Measurements from ENCODE around the gene SCFD1. TPM values are rescaled to one million over a fixed set of nuclear protein-coding genes. Genes with fewer than 3 reads are reported as not detected.

SCFD1 gene
- total RNA-seq, 1 donor from 2014 or later, result 37.8 TPM

DNA sequence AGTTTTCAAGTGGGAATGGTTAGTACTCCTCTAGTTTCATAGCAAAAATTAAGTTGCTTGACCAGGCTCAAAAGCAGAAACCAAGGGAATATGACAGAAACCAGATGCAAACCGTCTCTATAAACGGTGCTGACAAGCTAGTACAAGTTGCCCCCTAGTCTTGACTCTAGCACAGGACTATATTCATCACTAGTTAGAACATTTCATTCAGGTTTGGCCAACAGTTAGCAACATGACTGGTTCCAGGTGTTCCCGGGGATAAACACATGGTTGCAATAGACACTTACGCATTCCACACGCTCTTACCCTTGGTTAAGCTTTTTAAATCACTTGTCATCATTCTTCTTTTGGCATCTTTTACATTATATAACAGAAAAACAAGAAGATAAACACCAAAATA is 103.6 kb downstream of the SCFD1 start:
- TF ChIP-seq, protein P1, sequence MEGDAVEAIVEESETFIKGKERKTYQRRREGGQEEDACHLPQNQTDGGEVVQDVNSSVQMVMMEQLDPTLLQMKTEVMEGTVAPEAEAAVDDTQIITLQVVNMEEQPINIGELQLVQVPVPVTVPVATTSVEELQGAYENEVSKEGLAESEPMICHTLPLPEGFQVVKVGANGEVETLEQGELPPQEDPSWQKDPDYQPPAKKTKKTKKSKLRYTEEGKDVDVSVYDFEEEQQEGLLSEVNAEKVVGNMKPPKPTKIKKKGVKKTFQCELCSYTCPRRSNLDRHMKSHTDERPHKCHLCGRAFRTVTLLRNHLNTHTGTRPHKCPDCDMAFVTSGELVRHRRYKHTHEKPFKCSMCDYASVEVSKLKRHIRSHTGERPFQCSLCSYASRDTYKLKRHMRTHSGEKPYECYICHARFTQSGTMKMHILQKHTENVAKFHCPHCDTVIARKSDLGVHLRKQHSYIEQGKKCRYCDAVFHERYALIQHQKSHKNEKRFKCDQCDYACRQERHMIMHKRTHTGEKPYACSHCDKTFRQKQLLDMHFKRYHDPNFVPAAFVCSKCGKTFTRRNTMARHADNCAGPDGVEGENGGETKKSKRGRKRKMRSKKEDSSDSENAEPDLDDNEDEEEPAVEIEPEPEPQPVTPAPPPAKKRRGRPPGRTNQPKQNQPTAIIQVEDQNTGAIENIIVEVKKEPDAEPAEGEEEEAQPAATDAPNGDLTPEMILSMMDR (conservative IDR thresholded peaks at IDR 0.05; ENCODE audit: low read depth, low read length), result no peak
- H3K4me3 ChIP-seq (ENCODE audit: low read depth, low read length), result no peak overlapping the region
- DNase-seq (ENCODE audit: low read depth), result no peak

DNA sequence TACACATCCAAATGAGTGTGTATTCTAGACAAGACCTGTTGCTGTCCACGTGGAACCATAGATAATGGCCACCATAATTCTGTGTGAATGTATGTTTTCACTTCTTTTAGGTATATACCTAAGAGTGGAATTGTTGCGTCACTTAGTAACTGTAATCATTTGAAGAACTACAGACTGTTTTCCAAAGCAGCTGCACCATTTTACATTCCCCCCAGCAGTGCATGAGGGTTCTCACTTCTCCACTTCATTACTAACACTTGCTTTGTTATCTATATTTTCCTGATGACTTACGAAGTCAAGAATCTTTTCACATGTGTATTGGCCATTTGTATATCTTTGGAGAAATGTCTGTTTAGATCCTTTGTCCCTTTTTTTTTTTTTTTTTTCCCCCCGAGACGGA is 106.4 kb downstream of the SCFD1 start:
- no peak overlapping the region for H3K4me3 ChIP-seq (ENCODE audit: low read depth, low read length)
- no peak for DNase-seq (ENCODE audit: low read depth)
- TF ChIP-seq, protein P1 (conservative IDR thresholded peaks at IDR 0.05; ENCODE audit: low read depth, low read length), result no peak

DNA sequence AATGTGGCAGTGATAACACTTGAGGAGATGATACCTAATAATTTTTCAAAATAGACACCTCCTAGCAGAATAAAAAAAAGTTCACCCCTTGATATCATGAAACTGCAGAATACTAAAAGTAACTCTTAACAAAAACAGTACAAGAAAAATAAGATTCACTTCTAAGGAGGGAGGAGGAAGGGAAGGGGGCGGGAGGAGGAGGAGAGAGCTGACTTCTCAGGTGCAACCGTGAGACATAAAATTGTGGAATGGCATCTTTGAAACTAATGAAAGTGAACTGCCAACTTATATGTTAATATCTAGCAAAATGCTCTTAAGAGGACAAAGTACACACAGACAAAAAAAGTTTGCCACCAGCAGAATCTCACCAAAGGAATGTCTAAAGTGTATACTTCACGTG is 115.8 kb downstream of the SCFD1 start:
- TF ChIP-seq, protein P1 (conservative IDR thresholded peaks at IDR 0.05; ENCODE audit: low read depth, low read length), result no peak
- no peak for DNase-seq (ENCODE audit: low read depth)

GRCh38 chr14:30738978-30739377 is 116.9 kb downstream of the SCFD1 start:
- TF ChIP-seq, protein P1 (conservative IDR thresholded peaks at IDR 0.05; ENCODE audit: low read depth, low read length), result no peak
- H3K4me3 ChIP-seq (ENCODE audit: low read depth, low read length), result no peak overlapping the region
- DNase-seq (ENCODE audit: low read depth), result no peak

More for the DNA sequence above, 115.8 kb downstream of the SCFD1 start:
- no peak overlapping the region for H3K4me3 ChIP-seq (ENCODE audit: low read depth, low read length)

DNA sequence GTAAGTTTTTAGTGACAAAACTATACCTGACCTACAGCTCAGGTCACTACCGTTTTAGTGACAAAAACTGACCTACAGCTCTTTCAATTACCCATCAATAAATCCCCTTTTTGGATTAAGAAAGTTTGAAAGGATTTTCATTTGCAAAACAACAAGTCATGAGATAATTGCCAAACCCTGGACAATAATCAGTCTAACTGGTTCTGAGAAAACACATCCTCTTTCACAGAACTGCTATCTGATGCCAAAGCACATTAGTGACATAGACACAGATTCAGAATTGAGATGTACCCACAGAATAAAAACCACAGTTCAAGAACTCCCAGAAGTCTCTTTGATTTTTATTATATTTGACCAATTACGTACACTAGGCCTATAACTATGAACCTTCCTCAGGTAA is 126.2 kb downstream of the SCFD1 start:
- H3K4me3 ChIP-seq (ENCODE audit: low read depth, low read length), result no peak overlapping the region
- TF ChIP-seq, protein P1 (conservative IDR thresholded peaks at IDR 0.05; ENCODE audit: low read depth, low read length), result no peak
- no peak for DNase-seq (ENCODE audit: low read depth)

DNA sequence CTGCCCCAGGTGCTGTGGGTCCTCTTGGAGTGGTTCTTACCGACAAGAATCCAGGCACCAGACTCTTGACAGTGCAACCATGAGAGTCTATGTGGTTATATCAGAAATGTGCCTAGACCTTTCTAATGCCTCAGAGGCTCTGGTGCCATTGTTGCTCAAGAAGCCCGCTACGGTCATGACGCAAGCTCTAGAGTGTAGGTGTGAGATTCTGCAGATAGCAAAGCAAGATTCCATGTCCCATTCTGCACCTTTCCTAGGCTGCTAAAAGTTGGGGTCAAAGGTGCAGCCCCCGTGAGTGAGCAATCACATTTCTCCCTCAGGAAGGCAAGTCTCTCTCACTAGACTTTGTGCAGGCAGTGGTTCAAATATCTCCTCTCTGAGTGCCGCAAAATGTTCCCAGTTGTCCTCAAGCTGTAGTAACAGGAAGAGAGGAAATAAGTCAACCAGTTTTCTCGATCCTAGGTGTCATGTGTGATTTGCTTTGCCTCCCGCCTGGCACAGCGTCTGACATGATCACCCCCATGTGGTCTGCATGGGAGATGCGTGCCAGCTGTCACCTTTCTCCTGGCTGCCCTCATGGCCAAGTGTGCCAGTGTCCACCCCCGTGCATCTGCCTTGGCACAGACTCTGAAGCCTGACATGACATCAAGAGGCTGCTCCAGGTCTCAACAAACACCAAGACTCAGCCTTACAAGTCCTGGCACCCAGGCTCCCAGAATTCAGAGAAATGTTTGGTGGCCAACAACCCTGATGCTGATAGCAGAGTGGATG is 129.7 kb downstream of the SCFD1 start:
- DNase-seq (ENCODE audit: low read depth), result no peak
- H3K4me3 ChIP-seq (ENCODE audit: low read depth, low read length), result no peak overlapping the region
- TF ChIP-seq, protein P1 (conservative IDR thresholded peaks at IDR 0.05; ENCODE audit: low read depth, low read length), result no peak

GRCh38 chr14:30753452-30753851 is 131.3 kb downstream of the SCFD1 start:
- TF ChIP-seq, protein P1 (conservative IDR thresholded peaks at IDR 0.05; ENCODE audit: low read depth, low read length), result no peak
- no peak for DNase-seq (ENCODE audit: low read depth)
- no peak overlapping the region for H3K4me3 ChIP-seq (ENCODE audit: low read depth, low read length)

All from epithelial cell of proximal tubule (primary cell).